ENCODE measurements around the gene PSRC1. TPM values are rescaled to one million over a fixed set of nuclear protein-coding genes. Genes with fewer than 3 reads are reported as not detected.

Gene PSRC1
- total and polyA plus RNA-seq, 2 of the 8 experiments (the other 6 are each of a cell fraction or from before 2014, with no cell fraction given), result 56.1 to 67.3 TPM

- WGBS, 2 experiments (ENCODE audit: extremely low coverage in 1 of 2, insufficient coverage in 1 of 2, insufficient read length in 1 of 2, insufficient replicate concordance in 2 of 2, low coverage in 1 of 2, low lambda C conversion rate in 2 of 2, missing lambda C conversion rate in 1 of 2), result 90% methylated on average over 20 of the region's 20 CpGs; no CpG with 5 or more reads in 1 of the 2 experiments
- Histone ChIP-seq H3K79me2 (ENCODE audit: control insufficient read depth in 1 of 2, insufficient read depth in 2 of 2, low read length in 2 of 2) (no peaks in the 10 kb centered on the region), H3K56ac (replicated peaks; ENCODE audit: insufficient read length, low read depth, low read length) (no peak overlapping the region), H3K18ac (ENCODE audit: extremely low read depth, low read length) (no peak overlapping the region), H4K8ac (ENCODE audit: extremely low read depth, insufficient read depth, low read length) (no peak overlapping the region), H2BK12ac (ENCODE audit: low read depth, low read length) (no peak overlapping the region), H3K14ac (ENCODE audit: insufficient read length) (no peak overlapping the region), H3K23ac (ENCODE audit: insufficient read length) (no peak overlapping the region), H3K79me1 (ENCODE audit: low read depth, low read length) (no peaks in the 10 kb centered on the region), H2BK5ac (ENCODE audit: low read depth, low read length) (no peak overlapping the region), H3K4me2 (ENCODE audit: insufficient read depth in 1 of 2, low read depth in 2 of 2, low read length in 2 of 2) (no peak overlapping the region), H2BK15ac (ENCODE audit: low read length) (no peak overlapping the region), H3K9ac (replicated peaks in 1 of 4; ENCODE audit: extremely low read depth in 1 of 4, low read depth in 3 of 4, low read length in 3 of 4) (no peak overlapping the region), H2BK120ac (replicated peaks; ENCODE audit: low read depth, low read length) (no peak overlapping the region), H2BK20ac (ENCODE audit: low read length) (no peak overlapping the region), H3K4me3 (ENCODE audit: extremely low read depth in 1 of 4, insufficient read depth in 2 of 4, low read depth in 3 of 4, low read length in 4 of 4) (no peak overlapping the region), H3K27ac (ENCODE audit: low read depth, low read length) (no peak overlapping the region), H3K4ac (replicated peaks; ENCODE audit: insufficient read length, low read depth, low read length) (no peak overlapping the region), H3K23me2 (ENCODE audit: low read depth, low read length) (no peaks in the 10 kb centered on the region), H3K9me3 (ENCODE audit: insufficient read depth in 2 of 2, low read depth in 1 of 2, low read length in 1 of 2) (no peaks in the 10 kb centered on the region), H2AK5ac (ENCODE audit: low read depth, low read length) (no peak overlapping the region), H2AFZ (ENCODE audit: low read length) (no peak overlapping the region), H4K20me1 (replicated peaks in 1 of 2; ENCODE audit: control insufficient read depth in 1 of 2, insufficient read depth in 2 of 2, low read length in 2 of 2) (peaks cover 0 to 7% of the 10 kb centered on the region in 2 experiments), H3K27me3 (replicated peaks in 1 of 4; ENCODE audit: control insufficient read depth in 3 of 4, extremely low read depth in 1 of 4, insufficient read depth in 3 of 4, low read length in 3 of 4) (no peaks in the 10 kb centered on the region), H3K36me3 (ENCODE audit: control insufficient read depth in 2 of 4, insufficient read depth in 4 of 4, low read length in 3 of 4) (peaks cover 4 to 19% (median 15%) of the 10 kb centered on the region in 4 experiments; a peak in 4 of 8 replicates), H3K4me1 (replicated peaks in 1 of 4; ENCODE audit: control insufficient read depth in 3 of 4, insufficient read depth in 4 of 4, low read length in 3 of 4) (peaks cover 0 to 5% (median 1%) of the 10 kb centered on the region in 4 experiments; a peak in 4 of 7 replicates), H4K5ac (ENCODE audit: insufficient read length, low read depth, low read length) (no peak overlapping the region), H4K91ac (replicated peaks; ENCODE audit: insufficient read length, low read length) (no peak overlapping the region)
- ChIA-PET CTCF (ENCODE audit: partially characterized antibody) (interaction anchor here (0.6 to 1.2 kb wide), 3 partner anchors 14 to 262 kb away, joined by 3 read pairs; no protein-coding TSS in a partner anchor), POLR2A (ENCODE audit: partially characterized antibody) (no interaction called here)
- DNase-seq (ENCODE audit: low read depth in 1 of 2, low spot score in 2 of 2) (no peak), FAIRE-seq (no peak)
- TF ChIP-seq USF2 (IDR thresholded peaks at IDR 0.05; ENCODE audit: low read length) (no peak), KDM5A (IDR thresholded peaks at IDR 0.05; ENCODE audit: low read length) (no peak)
Measured at GRCh38 chr1:109270623-109271317, 12.2 kb downstream of the PSRC1 start.
